Measurements from ENCODE around the gene SMR3B.

DNA sequence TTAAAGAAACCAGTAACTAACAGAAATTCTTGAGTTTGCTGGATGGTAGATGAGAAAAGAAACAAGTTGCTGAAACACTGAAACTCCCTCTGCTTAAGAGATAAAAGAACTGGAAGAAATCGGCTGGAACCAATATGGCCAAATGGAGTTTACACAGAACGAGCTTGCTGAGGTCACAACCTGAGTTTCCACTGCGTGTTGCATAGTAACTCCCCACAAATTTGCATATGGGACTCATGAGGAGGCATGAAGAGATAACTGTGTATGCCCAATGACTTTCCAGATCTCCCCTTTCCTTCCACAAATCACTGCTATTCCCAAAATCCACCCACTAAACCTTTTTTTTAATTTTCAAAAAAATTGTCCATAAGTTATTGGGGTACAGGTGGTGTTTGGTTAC lies 10.2 kb upstream of the SMR3B start:
- TF ChIP-seq, protein P1, sequence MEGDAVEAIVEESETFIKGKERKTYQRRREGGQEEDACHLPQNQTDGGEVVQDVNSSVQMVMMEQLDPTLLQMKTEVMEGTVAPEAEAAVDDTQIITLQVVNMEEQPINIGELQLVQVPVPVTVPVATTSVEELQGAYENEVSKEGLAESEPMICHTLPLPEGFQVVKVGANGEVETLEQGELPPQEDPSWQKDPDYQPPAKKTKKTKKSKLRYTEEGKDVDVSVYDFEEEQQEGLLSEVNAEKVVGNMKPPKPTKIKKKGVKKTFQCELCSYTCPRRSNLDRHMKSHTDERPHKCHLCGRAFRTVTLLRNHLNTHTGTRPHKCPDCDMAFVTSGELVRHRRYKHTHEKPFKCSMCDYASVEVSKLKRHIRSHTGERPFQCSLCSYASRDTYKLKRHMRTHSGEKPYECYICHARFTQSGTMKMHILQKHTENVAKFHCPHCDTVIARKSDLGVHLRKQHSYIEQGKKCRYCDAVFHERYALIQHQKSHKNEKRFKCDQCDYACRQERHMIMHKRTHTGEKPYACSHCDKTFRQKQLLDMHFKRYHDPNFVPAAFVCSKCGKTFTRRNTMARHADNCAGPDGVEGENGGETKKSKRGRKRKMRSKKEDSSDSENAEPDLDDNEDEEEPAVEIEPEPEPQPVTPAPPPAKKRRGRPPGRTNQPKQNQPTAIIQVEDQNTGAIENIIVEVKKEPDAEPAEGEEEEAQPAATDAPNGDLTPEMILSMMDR (IDR thresholded peaks at IDR 0.05): no peak
- no peak for TF ChIP-seq POLR2A (IDR thresholded peaks at IDR 0.05)

All from suprapubic skin (tissue), 3 donors.